ENCODE results near the gene KPNA1.
"Not testable (repeated sequence)": the region's sequence is repeated elsewhere in the genome, so short reads cannot be mapped to it uniquely, and the experiment has no call there.

The KPNA1 gene

DNA sequence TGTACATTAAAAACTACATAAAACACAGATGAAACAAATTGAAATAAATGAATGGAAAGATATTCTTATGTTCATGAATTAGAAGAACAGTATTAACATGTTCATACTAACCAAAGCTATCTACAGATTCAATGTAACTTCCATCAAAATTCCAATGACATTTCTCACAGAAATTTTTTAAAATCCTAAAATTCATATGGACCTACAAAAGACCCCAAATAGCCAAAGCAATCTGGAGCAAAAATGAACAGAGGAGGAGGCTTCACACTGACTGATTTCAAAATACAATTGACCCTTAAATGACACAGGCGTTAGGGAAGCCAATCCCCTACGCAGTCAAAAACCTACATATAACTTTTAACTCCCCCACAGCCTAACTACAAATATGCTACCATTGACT is 39.4 kb downstream of the KPNA1 start:
- no peak for DNase-seq (ENCODE audit: low read depth)

DNA sequence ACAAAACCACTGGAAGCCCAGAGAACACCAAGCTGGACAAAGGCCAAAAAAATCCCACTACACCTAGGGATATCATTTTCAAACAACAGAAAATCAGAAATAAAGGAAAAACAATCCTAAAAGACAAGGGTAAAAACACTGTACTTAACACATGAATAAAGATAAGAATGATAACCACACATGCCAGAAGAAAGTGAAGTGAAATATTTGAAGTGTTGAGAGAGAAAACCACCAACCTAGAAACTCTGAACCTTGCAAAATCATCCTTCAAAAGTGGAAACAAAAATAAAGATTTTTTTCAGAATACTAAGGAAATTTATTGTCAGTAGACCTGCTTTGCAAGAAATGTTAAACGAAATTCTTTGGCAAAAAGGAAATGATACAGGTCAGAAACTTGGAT is 45.1 kb downstream of the KPNA1 start:
- no peak for DNase-seq (ENCODE audit: low read depth)

DNA sequence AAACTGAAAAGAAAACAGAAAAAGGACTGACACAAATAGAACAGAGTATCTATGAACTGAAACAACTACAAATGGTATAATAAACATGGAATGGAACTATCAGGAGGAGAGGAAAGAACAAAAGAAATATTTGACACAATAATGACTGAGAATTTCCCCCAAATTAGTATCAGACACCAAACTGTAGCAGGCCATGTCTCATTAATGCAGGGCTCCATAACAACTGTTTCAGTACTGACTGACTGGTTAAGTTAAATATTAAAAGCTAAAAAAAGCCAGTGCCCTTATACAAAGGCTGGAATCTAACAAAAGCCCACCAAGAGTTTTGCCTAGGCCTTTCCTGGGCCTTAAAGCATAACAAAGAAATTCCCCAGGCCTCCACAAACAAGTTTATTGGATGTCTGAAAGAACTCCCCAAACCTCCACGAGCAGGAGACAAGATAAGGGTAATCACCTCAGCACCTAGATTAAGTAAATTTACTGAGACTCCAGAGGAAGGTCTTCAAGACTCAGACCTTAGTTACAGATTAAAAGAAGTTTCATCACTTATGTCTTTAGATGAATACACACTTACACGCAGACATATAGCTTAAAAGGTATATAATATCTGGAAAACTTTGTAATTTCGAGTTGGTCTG is 45.7 kb downstream of the KPNA1 start:
- no peak for DNase-seq (ENCODE audit: low read depth)

DNA sequence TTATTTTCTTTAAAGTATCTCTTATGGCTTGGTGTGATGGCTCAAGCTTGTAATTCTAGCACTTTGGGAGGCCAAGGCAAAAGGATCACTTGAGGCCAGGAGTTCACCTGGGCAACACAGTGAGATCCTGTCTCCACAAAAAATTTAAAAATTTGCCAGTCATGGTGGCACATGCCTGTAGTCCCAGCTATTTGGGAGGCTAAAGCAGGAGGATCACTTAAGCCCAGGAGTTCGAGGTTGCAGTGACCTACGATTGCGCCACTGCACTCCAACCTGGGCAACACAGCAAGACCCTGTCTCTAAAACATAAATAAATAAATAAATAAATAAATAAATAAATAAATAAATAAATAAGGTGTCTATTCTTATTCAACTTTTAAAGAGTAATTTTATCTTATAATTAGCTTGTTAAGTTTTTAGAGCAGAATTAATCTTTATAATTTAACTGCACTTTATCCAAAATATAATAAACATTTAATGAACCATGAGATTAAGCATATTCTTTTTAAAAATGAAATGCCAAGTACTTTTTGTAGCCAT is 48.0 kb downstream of the KPNA1 start:
- no peak for DNase-seq (ENCODE audit: low read depth)

DNA sequence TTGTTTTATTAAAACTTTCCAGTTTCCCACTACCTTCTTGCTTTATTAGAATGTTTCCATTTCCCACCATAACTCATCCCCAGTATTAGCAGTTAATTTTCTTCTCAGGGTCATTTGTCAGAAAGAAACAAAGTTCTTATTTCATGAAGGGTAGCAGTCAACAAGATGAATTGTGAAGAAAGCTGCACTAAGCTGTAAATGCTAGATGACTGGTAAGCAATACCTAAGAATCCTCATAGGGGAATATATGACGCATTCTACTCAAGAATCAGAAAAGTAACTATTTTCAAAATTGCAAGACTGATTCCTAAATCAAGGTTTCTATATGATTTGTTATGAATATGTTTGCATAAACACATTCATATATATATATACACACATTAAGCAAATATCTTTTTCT is 50.1 kb downstream of the KPNA1 start:
- DNase-seq (ENCODE audit: low read depth): no peak

DNA sequence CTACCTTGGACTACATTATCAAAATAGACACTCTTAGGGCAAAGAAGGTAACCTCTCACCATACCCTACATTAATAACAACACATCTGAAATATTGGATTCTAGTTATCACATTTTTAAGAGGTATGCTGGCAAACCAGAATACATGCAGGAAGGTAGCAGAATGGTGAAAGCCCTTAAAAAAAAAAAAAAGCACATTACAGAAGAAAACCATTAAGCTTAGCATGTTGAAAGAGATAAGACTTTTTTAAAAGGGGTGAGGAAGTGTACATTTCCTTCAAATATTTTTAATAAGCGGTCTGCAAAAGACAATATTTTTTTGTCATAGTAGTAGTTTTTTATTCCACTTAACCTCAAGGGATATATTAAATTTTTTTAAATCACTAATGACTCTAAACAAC is 52.3 kb downstream of the KPNA1 start:
- DNase-seq (ENCODE audit: low read depth): no peak

DNA sequence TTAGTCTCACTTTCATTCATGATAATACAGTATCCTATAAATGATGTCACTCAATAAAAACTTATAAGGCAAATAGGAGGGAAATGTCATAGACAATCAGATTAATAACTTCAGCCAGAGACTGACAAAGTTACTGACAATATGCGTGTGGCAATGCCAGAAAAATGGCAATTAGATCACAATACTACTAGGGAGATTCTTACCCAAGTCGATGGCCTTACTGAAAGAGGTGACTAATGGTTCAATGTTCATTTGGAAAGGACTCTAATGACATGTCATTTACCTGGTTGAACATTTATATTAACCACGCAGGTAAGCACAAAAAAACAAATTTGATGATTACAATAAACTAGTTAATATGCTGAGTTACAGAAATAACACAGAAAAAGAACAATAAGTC is 52.9 kb downstream of the KPNA1 start:
- no peak for DNase-seq (ENCODE audit: low read depth)

DNA sequence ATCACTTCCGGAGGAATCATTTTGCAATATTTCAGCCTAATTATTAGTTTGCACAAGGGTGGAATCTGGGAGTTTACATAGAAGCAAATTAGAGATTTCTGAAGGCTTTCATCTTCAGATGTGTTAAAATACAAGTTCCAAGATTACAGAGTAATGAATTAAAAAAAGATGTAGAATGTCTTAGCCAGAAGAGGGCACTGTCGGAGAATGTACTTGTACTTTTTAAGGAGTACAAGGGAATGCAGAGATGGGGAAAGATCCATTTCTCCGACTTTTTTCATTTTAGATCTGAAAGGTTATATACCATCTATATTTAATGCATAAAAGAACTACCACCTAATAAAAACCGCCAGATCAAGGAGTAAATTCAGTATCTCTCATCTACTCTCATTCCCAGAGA is 55.7 kb downstream of the KPNA1 start:
- DNase-seq (ENCODE audit: low read depth): peak; percentile 53

DNA sequence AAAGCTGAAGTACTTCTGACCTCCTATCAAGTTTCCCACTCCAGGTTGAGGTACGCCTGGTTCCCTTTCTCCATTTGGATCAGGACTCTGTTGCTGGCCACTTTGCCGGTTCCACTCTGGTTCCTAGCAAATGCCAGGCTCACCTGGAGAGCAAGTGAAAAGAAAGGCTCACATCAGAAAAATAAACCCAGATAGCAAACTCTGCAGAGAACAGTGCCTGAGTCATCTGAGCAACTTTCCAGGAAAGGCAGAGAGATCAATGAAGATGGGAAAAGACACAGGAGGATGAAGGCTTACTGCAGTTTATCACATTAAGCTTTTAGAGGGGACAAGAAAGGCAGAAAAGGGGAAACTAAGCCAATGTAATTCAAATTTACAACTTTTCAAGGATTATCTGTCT is 57.0 kb downstream of the KPNA1 start:
- DNase-seq (ENCODE audit: low read depth): no peak

DNA sequence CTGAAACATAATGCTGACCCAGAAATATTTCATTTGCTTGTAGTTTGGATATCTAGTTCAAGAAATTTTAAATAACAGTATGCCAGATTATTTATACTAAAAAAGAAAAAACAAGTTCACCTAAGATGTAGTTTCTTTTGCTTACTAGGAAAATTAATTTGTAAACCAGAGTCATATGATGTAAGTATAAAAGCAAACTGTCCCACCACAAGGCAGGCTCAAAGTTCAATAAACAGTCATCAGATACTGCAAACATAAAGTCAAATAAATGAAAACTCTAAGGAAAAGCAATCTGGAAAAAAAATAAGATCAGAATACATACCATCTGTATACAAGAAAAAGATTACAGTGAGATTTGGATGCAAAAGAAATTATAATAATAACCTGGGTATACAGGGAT is 58.7 kb downstream of the KPNA1 start:
- DNase-seq (ENCODE audit: low read depth): no peak

DNA sequence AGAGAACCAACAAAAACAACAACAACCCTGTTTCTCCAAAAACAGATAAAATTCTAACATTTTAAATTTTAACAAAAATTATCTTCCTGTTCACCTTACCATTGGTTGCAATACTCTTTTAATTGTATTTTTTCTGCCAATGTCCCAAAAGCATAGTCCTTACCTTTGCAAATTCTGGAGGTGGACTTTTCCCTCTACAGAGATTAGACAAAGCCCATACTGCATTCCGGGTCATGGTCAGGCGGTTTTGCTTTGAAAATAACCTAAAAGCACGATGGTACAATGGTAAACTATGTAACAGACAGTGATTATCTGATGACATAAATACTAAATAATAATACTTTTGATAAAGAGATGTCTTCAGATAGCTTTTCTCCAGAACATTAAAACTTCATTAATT is 63.4 kb downstream of the KPNA1 start:
- DNase-seq (ENCODE audit: low read depth): no peak

DNA sequence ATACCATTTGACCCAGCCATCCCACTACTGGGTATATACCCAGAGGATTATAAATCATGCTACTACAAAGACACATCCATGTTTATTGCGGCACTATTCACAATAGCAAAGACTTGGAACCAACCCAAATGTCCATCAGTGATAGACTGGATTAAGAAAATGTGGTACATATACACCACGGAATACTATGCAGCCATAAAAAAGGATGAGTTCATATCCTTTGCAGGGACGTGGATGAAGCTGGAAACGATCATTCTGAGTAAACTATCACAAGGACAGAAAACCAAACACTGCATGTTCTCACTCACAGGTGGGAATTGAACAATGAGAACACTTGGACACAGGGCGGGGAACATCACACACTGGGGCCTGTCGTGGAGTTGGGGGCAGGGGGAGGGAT is 66.5 kb downstream of the KPNA1 start:
- DNase-seq (ENCODE audit: low read depth): not testable (repeated sequence)

DNA sequence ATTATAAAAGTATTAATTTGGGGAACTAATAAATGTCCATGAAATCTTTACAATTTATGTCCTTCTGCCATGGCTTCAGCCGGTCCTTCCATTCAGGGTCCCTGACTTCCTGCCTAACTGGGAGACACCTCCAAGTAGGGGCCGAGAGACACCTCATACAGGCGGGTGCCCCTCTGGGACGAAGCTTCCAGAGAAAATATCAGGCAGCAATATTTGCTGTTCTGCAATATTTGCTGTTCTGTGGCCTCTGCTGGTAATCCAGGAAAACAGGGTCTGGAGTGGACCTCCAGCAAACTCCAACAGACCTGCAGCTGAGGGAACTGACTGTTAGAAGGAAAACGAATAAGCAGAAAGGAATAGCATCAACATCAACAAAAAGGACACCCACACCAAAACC is 70.2 kb downstream of the KPNA1 start:
- DNase-seq (ENCODE audit: low read depth): not testable (repeated sequence)

DNA sequence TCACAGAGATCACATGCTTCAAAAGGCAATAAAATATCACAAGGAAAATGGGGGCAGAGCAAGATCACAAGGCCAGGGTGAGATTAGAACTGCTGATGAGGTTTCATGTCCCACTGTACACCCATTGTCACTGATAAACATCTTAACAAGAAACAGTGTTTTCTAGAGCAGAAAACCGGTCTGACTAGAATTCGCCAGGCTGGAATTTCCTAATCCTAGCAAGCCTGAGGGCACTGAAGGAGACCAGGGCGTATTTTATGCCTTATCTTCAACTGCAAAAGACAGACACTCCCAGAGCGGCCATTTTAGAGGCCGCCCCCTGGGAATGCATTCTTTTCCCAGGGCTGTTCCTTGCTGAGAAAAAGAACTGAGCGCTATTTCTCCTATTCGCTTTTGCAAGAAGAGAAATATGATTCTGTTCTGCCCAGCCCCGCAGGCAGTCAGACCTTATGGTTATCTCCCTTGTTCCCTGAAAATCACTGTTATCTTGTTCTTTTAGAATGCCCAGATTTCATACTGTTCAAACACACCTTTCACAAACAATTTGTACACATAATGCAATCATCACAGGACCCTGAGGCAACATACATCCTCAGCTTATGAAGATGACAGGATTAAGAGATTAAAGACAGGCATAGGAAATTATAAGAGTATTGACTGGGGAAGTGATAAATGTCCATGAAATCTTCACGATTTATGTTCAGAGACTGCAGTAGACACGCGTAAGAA is 70.8 kb downstream of the KPNA1 start:
- not testable (repeated sequence) for DNase-seq (ENCODE audit: low read depth)

DNA sequence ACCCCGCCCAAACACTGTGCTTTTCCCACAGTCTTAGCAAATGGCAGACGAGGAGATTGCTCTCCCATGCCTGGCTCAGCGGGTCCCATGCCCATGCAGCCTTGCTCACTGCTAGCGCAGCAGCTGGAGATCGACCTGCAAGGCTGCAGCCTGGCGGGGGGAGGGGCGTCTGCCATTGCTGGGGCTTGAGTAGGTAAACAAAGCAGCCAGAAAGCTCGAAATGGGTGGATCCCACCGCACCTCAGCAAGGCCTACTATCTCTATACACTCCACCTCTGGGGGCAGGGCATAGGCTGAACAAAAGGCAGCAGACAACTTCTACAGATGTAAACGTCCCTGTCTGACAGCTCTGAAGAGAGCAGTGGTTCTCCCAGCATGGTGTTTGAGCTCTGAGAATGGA is 71.6 kb downstream of the KPNA1 start:
- no peak for DNase-seq (ENCODE audit: low read depth)

DNA sequence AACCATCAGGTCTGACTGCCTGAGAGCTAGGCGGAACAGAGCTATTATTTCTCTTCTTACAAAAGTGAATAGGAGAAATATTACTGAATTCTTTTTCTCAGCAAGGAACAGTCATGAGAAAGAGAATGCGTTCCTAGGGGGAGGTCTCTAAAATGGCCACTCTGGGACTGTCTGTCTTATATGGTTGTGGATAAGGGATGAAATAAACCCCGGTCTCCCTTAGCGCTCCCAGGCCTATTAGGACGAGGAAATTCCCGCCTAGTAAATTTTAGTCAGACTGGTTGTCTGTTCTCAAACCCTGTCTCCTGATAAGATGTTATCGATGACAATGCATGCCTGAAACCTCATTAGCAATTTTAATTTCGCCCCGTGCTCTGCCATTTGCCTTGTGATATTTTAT is 78.8 kb downstream of the KPNA1 start:
- no peak for DNase-seq (ENCODE audit: low read depth)

DNA sequence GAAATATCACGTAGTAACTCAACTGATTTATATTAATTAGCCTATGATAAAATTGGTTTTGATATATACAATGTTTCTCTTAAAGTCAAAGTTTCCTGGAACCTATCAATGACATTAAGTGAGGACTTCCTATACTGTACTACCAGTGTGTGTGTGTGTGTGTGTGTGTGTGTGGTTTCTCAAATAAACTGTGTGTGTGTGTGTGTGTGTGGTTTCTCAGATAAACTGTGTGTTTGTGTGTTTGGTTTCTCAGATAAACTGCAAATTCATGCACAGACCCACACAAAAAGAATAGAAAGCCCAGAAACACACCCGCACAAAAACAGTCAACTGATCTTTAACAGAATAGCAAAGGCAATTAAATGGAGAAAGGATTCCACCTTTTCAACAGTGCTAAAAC is 84.4 kb downstream of the KPNA1 start:
- DNase-seq (ENCODE audit: low read depth): no peak

DNA sequence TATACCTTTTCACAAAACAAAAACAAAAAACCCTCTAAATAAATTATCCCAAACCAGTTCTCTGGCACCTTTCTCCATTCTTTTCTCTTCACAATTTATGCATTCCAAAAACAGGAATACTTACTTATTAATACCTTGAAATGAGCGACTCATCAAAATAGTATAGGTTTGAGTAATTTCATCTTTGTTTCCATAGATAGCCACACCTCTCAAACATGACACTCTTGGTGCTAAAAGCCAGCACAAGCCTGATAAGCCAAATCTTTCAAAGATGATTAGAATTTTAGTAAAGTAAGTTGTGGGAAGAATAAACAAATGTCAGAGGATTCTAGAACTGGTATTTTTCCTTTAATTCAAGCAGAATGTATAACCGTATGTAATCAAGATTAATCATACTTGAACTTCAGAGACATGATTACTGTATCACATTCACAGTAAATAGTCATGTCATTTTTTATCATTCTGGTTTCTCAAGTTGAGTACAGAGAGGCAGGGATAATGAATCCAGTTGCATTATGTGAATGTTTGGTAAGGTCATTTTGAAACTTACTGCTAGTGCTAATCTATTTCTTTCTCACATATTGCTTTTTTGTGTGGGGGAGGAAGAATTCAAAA is 86.8 kb downstream of the KPNA1 start:
- DNase-seq (ENCODE audit: low read depth): no peak

DNA sequence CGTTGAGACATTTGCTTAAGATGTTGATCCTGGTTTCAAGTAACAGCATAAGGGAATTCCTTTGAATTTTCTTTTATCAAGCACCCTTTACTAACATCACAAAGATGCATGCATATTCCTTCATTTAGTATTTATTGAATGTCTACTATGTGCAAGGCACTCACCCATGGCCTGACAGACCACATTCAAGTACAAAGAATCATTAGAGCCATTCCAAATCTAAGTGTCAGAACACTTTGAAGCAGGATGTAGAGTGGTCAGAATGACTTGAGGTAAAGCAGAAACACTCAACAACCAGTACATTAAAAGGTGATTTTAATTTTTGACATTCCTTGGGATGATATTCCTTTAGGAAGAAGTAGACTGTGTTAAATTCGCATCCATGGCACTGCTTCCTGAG is 92.9 kb downstream of the KPNA1 start:
- no peak for DNase-seq (ENCODE audit: low read depth)

DNA sequence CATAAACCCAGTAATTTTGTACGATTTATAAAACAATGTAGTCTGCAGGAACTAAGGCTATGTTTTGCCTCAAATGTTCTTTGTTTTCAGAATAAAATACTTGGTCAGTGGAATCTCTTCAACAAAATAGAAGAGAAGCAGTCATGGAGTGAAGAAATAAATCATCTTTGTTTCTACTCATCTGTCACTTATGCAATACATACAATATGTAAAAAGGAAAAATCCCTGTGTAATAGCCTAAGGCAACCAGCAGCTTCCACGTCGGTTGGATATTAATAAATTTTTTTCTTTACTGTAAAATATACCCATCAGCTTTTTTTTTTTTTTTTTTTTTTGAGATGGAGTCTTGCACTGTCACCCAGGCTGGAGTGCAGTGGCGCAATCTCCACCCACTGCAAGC is 93.6 kb downstream of the KPNA1 start:
- no peak for DNase-seq (ENCODE audit: low read depth)

DNA sequence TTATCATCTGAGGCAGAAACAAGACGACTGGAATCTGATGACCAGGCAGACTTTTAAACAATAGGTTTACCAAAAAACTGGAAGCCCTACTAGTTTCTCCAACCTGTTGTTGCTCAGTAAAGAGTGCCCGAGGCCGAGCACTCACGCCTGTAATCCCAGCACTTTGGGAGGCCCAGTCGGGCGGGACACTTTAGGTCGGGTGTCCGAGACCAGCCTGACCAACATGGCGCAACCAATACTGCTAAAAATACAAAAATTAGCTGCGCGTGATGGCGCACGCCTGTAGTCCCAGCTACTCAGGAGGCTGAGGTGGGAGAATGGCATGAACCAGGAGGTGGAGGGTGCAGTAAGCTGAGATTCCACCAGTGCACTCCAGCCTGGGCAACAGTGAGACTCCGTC is 97.8 kb downstream of the KPNA1 start:
- peak; percentile 24 for DNase-seq (ENCODE audit: low read depth)

DNA sequence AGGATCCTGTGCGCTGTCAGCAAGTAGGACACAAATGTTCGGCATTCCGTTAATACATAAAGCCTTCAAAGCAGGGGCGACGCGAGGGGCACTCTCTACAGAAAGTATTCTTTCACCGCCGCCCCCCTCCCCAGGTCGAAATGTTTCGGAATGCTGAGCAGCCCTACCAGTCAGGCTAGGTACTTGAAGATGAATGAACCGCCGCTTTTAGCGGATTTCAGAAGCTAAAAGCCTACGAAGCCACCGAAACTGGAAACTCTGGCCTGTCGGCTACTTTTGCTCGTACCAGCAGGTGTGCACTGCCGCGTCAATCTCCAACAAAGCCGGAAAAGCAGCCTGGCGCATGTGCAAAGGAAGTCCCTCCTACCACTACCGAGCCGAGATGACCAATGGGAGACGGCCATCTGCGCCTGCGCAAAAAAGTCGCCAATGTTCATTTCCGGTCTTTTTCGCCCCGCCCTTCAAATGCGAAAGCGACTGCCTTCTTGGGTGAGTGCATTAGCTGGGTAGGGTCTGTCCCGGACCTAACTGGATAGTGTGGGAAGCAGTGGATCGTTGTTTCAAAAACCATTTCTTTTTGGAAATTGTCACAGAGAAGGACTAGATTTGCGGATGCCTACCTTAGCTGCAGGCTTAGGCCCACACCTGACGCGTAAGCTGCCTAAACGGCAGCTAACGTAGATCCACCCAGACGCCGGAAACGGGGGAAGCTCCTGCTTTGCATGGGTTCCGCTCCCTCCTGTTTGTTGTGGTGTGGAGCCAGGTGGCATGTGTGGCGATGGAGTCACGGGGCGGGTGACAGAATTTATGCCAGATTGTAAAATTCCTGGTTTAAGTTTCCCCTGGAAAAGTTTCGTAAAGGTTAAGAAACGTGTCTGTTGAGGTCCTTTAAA is 98.7 kb downstream of the KPNA1 start, which contains the start of gene WDR5B:
Gene WDR5B, minus strand, starts transcription at position 301 of the 893 bp plus-strand sequence. CDS start 534 bp downstream, outside the sequence.
- peak; percentile 95 for DNase-seq (ENCODE audit: low read depth)
